SH-SY5Y (cell line): ENCODE results near the gene FLOT1.

ENCODE experiments used
- GATA2 ChIP-seq: IDR thresholded peaks from 2 replicates; pipeline ENCODE4 v1.6.1; 2011; ENCODE audit warnings: mild to moderate bottlenecking, low read depth, low read length
- GATA3 ChIP-seq: IDR thresholded peaks from 2 replicates; pipeline ENCODE4 v1.6.1; 2011; ENCODE audit warnings: low read depth, mild to moderate bottlenecking, low read length, moderate library complexity

The FLOT1 gene

GRCh38 chr6:30742316-30743098 is at the start of gene FLOT1:
Gene FLOT1 (minus strand): TSS chr6:30742687. CDS start chr6:30742189, 498 bp downstream.
- no peak for TF ChIP-seq GATA3
- no peak for TF ChIP-seq GATA2

DNA sequence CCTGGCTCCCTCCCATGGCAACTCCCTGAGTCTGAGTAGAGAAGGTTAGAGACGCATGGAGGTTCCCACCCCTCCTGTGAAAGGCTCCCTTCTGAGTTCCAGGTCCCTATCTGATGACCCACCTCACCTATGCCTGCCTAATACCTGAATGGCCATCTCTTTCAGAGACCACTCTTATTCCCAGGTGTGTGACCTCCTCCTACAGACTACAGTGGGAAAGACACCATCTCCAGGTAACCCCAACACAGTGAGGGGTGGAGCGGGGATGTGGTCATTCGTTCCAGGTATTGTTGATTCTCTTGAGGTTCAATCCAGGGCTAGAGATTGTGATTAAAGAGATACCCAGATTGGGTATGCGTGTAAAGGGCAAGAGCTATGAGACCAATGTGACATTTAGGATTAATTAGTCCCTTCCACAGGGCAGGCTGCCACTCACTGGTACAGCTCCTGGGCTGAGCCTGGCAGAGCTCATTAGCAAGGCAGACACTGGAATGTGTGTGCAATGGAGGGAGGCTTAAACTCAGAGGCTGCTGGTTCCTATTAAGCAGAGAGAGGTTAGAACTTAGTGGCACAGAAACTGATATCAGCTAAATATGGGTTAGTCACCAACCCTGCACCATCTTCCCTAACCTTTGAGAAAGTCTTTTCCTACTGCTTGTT is 48.4 kb upstream of the FLOT1 start:
- no peak for TF ChIP-seq GATA2
- no peak for TF ChIP-seq GATA3

DNA sequence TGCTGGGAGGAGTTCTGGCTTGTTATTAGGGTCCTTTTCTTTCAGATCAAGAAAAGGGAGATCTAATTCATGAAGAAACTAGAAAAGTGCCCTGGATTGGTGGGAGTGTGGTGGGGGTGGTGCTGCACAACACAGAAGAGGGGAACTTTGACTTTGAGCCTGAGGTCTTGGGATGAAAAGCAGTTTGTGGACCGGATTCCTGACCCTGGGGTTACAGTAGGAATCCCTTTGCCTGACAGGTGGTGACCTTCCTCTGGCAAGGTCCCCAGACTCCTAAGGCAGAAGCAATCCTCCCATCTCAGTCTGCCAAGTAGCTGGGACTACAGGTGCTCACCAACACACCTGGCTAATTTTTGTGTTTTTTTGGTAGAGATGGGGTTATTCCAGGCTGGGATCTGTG is 47.1 kb upstream of the FLOT1 start:
- TF ChIP-seq GATA3 (no peak), GATA2 (no peak)

DNA sequence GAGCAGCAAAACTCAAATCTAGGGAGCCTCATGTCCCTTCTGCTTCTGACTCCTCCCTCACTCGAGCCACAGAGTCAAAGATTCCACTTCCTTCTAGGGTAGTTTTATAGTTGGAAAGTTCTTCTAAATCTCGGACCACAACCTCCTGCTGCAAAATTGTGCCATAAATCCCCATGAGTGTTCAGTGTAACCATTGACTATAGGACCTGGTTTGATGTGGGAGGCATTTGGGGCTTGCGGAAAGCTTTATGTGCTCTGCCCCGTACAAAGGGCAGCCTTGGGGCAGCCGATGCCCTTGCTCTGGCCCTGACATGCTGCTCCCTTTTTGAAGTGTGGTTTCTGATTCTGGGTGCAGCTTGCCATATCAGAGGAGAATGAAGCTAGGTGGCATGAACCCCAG is 45.5 kb upstream of the FLOT1 start:
- TF ChIP-seq GATA2 (no peak), GATA3 (no peak)

DNA sequence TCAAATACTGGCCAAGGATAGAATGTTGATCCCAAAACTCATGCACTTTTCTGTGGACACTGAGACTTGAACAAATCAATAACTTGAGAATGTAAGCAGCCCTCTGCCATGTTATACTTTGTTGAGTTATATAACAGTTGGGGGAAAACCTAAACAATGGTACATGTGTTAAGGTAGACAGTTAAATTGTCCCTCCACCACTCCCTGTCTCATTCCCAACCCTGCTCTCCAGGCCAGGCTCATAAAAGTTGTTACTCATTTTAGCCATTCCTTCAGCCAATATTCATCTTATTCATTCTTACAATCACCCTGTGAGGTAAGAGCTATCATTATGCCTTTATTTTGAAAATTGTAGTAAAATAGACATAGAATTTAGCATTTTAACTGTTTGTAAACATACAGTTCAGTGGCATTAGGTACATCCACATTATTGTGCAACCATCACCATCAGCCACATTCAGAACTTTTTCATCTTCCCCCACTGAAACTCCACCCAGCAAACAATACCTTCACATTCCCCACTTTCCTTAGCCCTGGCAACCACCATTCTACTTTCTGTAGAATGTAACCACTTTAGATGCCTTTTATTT is 40.0 kb upstream of the FLOT1 start:
- TF ChIP-seq GATA2 (no peak), GATA3 (no peak)

- TF ChIP-seq GATA2, result no peak
- TF ChIP-seq GATA3, result no peak
These were observed 39.4 kb upstream of the FLOT1 start for GRCh38 chr6:30781743-30782424.

DNA sequence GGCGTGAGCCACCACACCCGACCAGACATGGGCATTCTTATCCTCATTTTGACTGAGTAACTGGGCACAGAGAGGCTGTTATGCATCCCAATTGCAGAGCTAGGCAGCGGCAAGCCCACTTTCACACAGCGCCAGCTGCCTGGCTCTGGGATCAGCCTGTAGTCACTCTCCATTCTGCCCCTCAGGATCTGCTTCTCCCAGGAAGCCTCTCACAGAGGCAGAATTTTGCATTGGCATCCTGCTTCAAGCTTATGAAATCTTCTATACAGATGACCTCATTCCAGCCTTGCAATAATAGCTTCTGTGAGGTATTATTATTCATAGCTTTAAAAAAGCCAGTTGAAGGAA is 38.9 kb upstream of the FLOT1 start:
- TF ChIP-seq GATA3 (no peak), GATA2 (no peak)

GRCh38 chr6:30780642-30780920 is 38.1 kb upstream of the FLOT1 start:
- TF ChIP-seq GATA2 (no peak), GATA3 (no peak)

GRCh38 chr6:30779850-30780641 is 37.6 kb upstream of the FLOT1 start:
- no peak for TF ChIP-seq GATA3
- peak; percentile 39; the same call in 1 of the 2 replicates for TF ChIP-seq GATA2

- TF ChIP-seq GATA3 (no peak), GATA2 (no peak)
These were observed 35.6 kb upstream of the FLOT1 start for GRCh38 chr6:30778001-30778635.

GRCh38 chr6:30777155-30777485 is 34.6 kb upstream of the FLOT1 start:
- TF ChIP-seq GATA2 (no peak), GATA3 (no peak)

- TF ChIP-seq GATA2, result no peak
- TF ChIP-seq GATA3, result no peak
These were observed 34.1 kb upstream of the FLOT1 start for GRCh38 chr6:30776390-30777154.

DNA sequence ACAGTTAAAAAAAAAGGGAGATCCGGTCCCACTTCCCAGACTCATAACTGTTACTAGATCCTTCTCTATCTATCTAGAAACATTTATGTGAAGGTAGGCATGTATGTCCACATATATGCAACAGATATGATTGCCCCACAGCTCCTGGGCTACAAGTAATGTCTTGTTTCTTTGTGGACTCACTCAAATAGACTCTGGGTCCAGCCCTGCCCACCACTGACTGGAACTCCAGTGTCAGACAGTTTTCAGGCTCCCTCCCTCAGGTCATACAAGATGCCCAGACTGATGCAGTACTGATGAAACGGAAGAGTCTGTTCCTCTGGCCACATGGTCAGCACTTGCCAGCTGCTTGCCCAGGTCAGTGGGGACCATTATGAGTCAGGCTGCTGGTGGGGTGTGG is 32.6 kb upstream of the FLOT1 start:
- TF ChIP-seq GATA3 (no peak), GATA2 (no peak)
